Lung (tissue), 12 donors: ENCODE data around the gene HIBCH. TPM values are rescaled to one million over a fixed set of nuclear protein-coding genes. Genes with fewer than 3 reads are reported as not detected.
A peak's percentile ranks its signal among the peaks of the same experiment; 100 is the strongest.
"Not testable (repeated sequence)": the region's sequence is repeated elsewhere in the genome, so short reads cannot be mapped to it uniquely, and the experiment has no call there.

Experiments used
- ATAC-seq: fragments of 200-7000 bp; cut with Tn5 transposase; one replicate; pipeline ENCODE4 v1.9.1; 2020; ENCODE audit warnings: moderate number of reproducible peaks; ENCODE audit not compliant: insufficient read depth, low FRiP score
- DNase-seq, 3 donors: peaks; one replicate each; pipeline ENCODE4 v3.0.0-alpha.2; 2013 to 2017
- H3K27ac ChIP-seq, 2 donors: one replicate each; pipeline ENCODE4 v1.5.1; 2013; ENCODE audit warnings: mild to moderate bottlenecking in 2 of 2, moderate library complexity in 2 of 2, control low read depth in 1 of 2, inconsistent platforms in 1 of 2, low read depth in 1 of 2, low read length in 1 of 2
- H3K27me3 ChIP-seq, 3 donors: one replicate each; pipeline ENCODE4 v1.5.1; 2013; ENCODE audit warnings: low read length in 2 of 3; ENCODE audit not compliant: control insufficient read depth in 3 of 3, insufficient read depth in 3 of 3
- H3K36me3 ChIP-seq, 4 donors: one replicate each; pipeline ENCODE4 v1.5.1; 2013; ENCODE audit warnings: low read length in 4 of 4, mild to moderate bottlenecking in 1 of 4, moderate library complexity in 1 of 4; ENCODE audit not compliant: control insufficient read depth in 4 of 4, insufficient read depth in 4 of 4
- H3K4me1 ChIP-seq, 5 donors: one replicate each; pipeline ENCODE4 v1.5.1; 2013; ENCODE audit warnings: low read length in 5 of 5, mild to moderate bottlenecking in 2 of 5, moderate library complexity in 1 of 5; ENCODE audit not compliant: control insufficient read depth in 5 of 5, insufficient read depth in 5 of 5
- H3K4me3 ChIP-seq: one replicate; pipeline ENCODE4 v1.5.1; 2013; ENCODE audit warnings: mild to moderate bottlenecking, control low read depth, moderate library complexity
- H3K9ac ChIP-seq, 2 donors: one replicate each; pipeline ENCODE4 v1.5.1; 2013; ENCODE audit warnings: low read length in 2 of 2, control low read depth in 1 of 2; ENCODE audit not compliant: insufficient read depth in 1 of 2
- H3K9me3 ChIP-seq, 4 donors: one replicate each; pipeline ENCODE4 v1.5.1; 2013; ENCODE audit warnings: low read length in 3 of 4, mild to moderate bottlenecking in 1 of 4, moderate library complexity in 1 of 4; ENCODE audit not compliant: control insufficient read depth in 4 of 4, insufficient read depth in 3 of 4
- CTCF ChIP-seq: IDR thresholded peaks from 2 replicates; pipeline ENCODE4 v1.5.1; 2012; ENCODE audit warnings: mild to moderate bottlenecking; ENCODE audit errors: control extremely low read depth, extremely low read depth
- WGBS, 2 donors: extraction: QIAGEN DNeasy Blood & Tissue Kit; methylation state at CpG; one replicate each; pipeline ENCODE4 v1.1.7; 2013; 5-methylcytosine and 5-hydroxymethylcytosine counted together
- polyA plus RNA-seq, 2 donors: library from polyadenylated mRNA; stranded (reverse); fragments of 200-250 nt; gene quantifications; one replicate each; pipeline ENCODE4 v1.2.1, GENCODE V29; 2013
- total RNA-seq, 2 donors: library from RNA; depleted of rRNA in 1 of 2; stranded (reverse); fragments of >200 nt in 1 of 2; gene quantifications; one replicate each; pipeline ENCODE4 v1.2.1, GENCODE V29; 2014 to 2021
- donor health status: control.
- donor health status: control.
- donor health status: Bipolar disorder and iron deficiency.
- donor health status: healthy.
- donor health status: DM: yes; HTN: yes; CAD: no.

The HIBCH gene
- total and polyA plus RNA-seq, 4 donors: 14.2 to 50.0 (median 17.9) TPM

GRCh38 chr2:190313880-190314279 lies 5.7 kb downstream of the HIBCH start:
- no peak for TF ChIP-seq CTCF
- H3K9me3 ChIP-seq: no peaks in the 10 kb centered on the region
- H3K27me3 ChIP-seq: no peaks in the 10 kb centered on the region
- DNase-seq (peak in 1 of 3 donors; percentile 7), ATAC-seq (no peak)
- no peak overlapping the region for H3K4me3 ChIP-seq
- peaks cover 6 to 17% (median 8%) of the 10 kb centered on the region in 5 donors for H3K4me1 ChIP-seq
- no peak overlapping the region for H3K27ac ChIP-seq
- H3K36me3 ChIP-seq: peaks cover 0 to 4% (median under 1%) of the 10 kb centered on the region in 4 donors
- WGBS, 2 donors: 65 to 85% methylated on average over 1 of the region's 1 CpG
- H3K9ac ChIP-seq: no peak overlapping the region

GRCh38 chr2:190312635-190313025 lies 7.0 kb downstream of the HIBCH start:
- not testable (repeated sequence) for H3K4me1 ChIP-seq, H3K9ac ChIP-seq, H3K4me3 ChIP-seq, DNase-seq, H3K9me3 ChIP-seq, H3K27ac ChIP-seq, H3K36me3 ChIP-seq, H3K27me3 ChIP-seq, ATAC-seq
- 89 to 97% methylated on average over 5 of the region's 5 CpGs for WGBS, 2 donors

- Histone ChIP-seq H3K4me3 (no peak overlapping the region), H3K9me3 (peaks cover 0 to 2% (median 0%) of the 10 kb centered on the region in 4 donors), H3K9ac (no peak overlapping the region), H3K27me3 (no peaks in the 10 kb centered on the region), H3K36me3 (peaks cover 0 to 8% (median 3%) of the 10 kb centered on the region in 4 donors), H3K4me1 (peaks cover 2 to 6% (median 3%) of the 10 kb centered on the region in 5 donors), H3K27ac (no peak overlapping the region)
- WGBS, 2 donors: 76 to 87% methylated on average over 7 of the region's 7 CpGs
- no peak for TF ChIP-seq CTCF
- DNase-seq (no peak), ATAC-seq (no peak)
Measured at GRCh38 chr2:190311893-190312634, 7.6 kb downstream of the HIBCH start.

- no peak for ATAC-seq
- TF ChIP-seq CTCF: no peak
- H3K36me3 ChIP-seq: peaks cover 3 to 13% (median 7%) of the 10 kb centered on the region in 4 donors
- 95 to 97% methylated on average over 1 of the region's 1 CpG for WGBS, 2 donors
- no peaks in the 10 kb centered on the region for H3K27me3 ChIP-seq
- H3K4me3 ChIP-seq: no peak overlapping the region
- H3K9ac ChIP-seq: no peak overlapping the region
- no peak overlapping the region for H3K27ac ChIP-seq
- H3K4me1 ChIP-seq: no peaks in the 10 kb centered on the region
- no peak for DNase-seq
- peaks cover 0 to 2% (median 0%) of the 10 kb centered on the region in 4 donors for H3K9me3 ChIP-seq
Measured at GRCh38 chr2:190308031-190308430, 11.6 kb downstream of the HIBCH start.
